ENCODE measurements around the gene BMP2K. TPM values are rescaled to one million over a fixed set of nuclear protein-coding genes. Genes with fewer than 3 reads are reported as not detected.

BMP2K gene
- total RNA-seq, 2 experiments from 2014 or later, result 4.6 to 5.6 TPM

GRCh38 chr4:78809295-78809694 is 33.1 kb downstream of the BMP2K start:
- no peak for TF ChIP-seq CTCF (IDR thresholded peaks at IDR 0.05)
- Histone ChIP-seq H3K4me1 (ENCODE audit: insufficient read depth, low read length) (no peaks in the 10 kb centered on the region), H3K27ac (ENCODE audit: low read depth in 1 of 2, low read length in 2 of 2) (no peak overlapping the region), H3K27me3 (ENCODE audit: control insufficient read depth in 1 of 2, insufficient read depth in 2 of 2, low read length in 2 of 2) (no peaks in the 10 kb centered on the region), H3K36me3 (ENCODE audit: insufficient read depth, low read length) (no peaks in the 10 kb centered on the region), H3K9me3 (ENCODE audit: control insufficient read depth in 1 of 2, insufficient read depth in 1 of 2, low read length in 2 of 2) (peaks cover 0 to 4% of the 10 kb centered on the region in 2 experiments), H3K4me3 (ENCODE audit: low read length) (no peak overlapping the region)
- no peak overlapping the region for H3K4me3 Mint-ChIP-seq
- peaks cover 19% of the 10 kb centered on the region for H3K4me1 Mint-ChIP-seq (ENCODE audit: low read depth)
- H3K9me3 Mint-ChIP-seq, result peaks cover 4% of the 10 kb centered on the region
- ChIA-PET CTCF (interaction anchor here (1.2 kb wide), 1 partner anchor 12 kb away, joined by 3 read pairs; no protein-coding TSS in a partner anchor), POLR2A (no interaction called here)
- peaks cover 22% of the 10 kb centered on the region for H3K36me3 Mint-ChIP-seq (ENCODE audit: low read depth)
- ATAC-seq (ENCODE audit: poor library complexity) (no peak), DNase-seq (no peak)
- no peaks in the 10 kb centered on the region for H3K27me3 Mint-ChIP-seq
- intact Hi-C loops (cut with DNase I, micrococcal nuclease), result no loop called here
- H3K27ac Mint-ChIP-seq, result no peak overlapping the region

- intact Hi-C loops (cut with DNase I, micrococcal nuclease), result no loop called here
- ChIA-PET CTCF (interaction anchor here (0.8 to 1.2 kb wide), 3 partner anchors 10 to 20 kb away, joined by 3 to 4 read pairs (median 3); no protein-coding TSS in a partner anchor), POLR2A (interaction anchor here (0.7 to 1.2 kb wide), 2 partner anchors 8 to 33 kb away, joined by 3 to 4 read pairs; no protein-coding TSS in a partner anchor)
- Mint-ChIP-seq H3K27me3 (no peaks in the 10 kb centered on the region), H3K9me3 (peaks cover 4% of the 10 kb centered on the region), H3K36me3 (ENCODE audit: low read depth) (peaks cover 18% of the 10 kb centered on the region), H3K27ac (no peak overlapping the region), H3K4me1 (ENCODE audit: low read depth) (peaks cover 19% of the 10 kb centered on the region), H3K4me3 (no peak overlapping the region)
- TF ChIP-seq CTCF (IDR thresholded peaks at IDR 0.05), result no peak
- H3K4me1 ChIP-seq (ENCODE audit: insufficient read depth, low read length), result no peaks in the 10 kb centered on the region
- H3K27me3 ChIP-seq (ENCODE audit: control insufficient read depth in 1 of 2, insufficient read depth in 2 of 2, low read length in 2 of 2), result no peaks in the 10 kb centered on the region
- H3K27ac ChIP-seq (ENCODE audit: low read depth in 1 of 2, low read length in 2 of 2), result no peak overlapping the region
- peaks cover 0 to 4% of the 10 kb centered on the region in 2 experiments for H3K9me3 ChIP-seq (ENCODE audit: control insufficient read depth in 1 of 2, insufficient read depth in 1 of 2, low read length in 2 of 2)
- ATAC-seq (ENCODE audit: poor library complexity), result no peak
- no peak for DNase-seq
- no peaks in the 10 kb centered on the region for H3K36me3 ChIP-seq (ENCODE audit: insufficient read depth, low read length)
- H3K4me3 ChIP-seq (ENCODE audit: low read length), result no peak overlapping the region
Measured at GRCh38 chr4:78809928-78810835, 34.0 kb downstream of the BMP2K start.

GRCh38 chr4:78811034-78811433 is 34.9 kb downstream of the BMP2K start:
- Mint-ChIP-seq H3K9me3 (peaks cover 4% of the 10 kb centered on the region), H3K36me3 (ENCODE audit: low read depth) (peaks cover 17% of the 10 kb centered on the region), H3K4me1 (ENCODE audit: low read depth) (peaks cover 21% of the 10 kb centered on the region), H3K27me3 (no peaks in the 10 kb centered on the region), H3K27ac (no peak overlapping the region), H3K4me3 (no peak overlapping the region)
- Histone ChIP-seq H3K27me3 (ENCODE audit: control insufficient read depth in 1 of 2, insufficient read depth in 2 of 2, low read length in 2 of 2) (no peaks in the 10 kb centered on the region), H3K9me3 (ENCODE audit: control insufficient read depth in 1 of 2, insufficient read depth in 1 of 2, low read length in 2 of 2) (peaks cover 0 to 4% of the 10 kb centered on the region in 2 experiments), H3K4me3 (ENCODE audit: low read length) (no peak overlapping the region), H3K27ac (ENCODE audit: low read depth in 1 of 2, low read length in 2 of 2) (no peak overlapping the region), H3K4me1 (ENCODE audit: insufficient read depth, low read length) (no peaks in the 10 kb centered on the region), H3K36me3 (ENCODE audit: insufficient read depth, low read length) (no peaks in the 10 kb centered on the region)
- intact Hi-C loops (cut with DNase I, micrococcal nuclease), result no loop called here
- ChIA-PET CTCF (interaction anchor here (0.7 to 1.2 kb wide), 3 partner anchors 11 to 1181 kb away, joined by 3 to 4 read pairs (median 3); no protein-coding TSS in a partner anchor), POLR2A (interaction anchor here (0.7 to 1.2 kb wide), 2 partner anchors 8 to 34 kb away, joined by 3 to 4 read pairs; no protein-coding TSS in a partner anchor)
- DNase-seq (no peak), ATAC-seq (ENCODE audit: poor library complexity) (no peak)
- no peak for TF ChIP-seq CTCF (IDR thresholded peaks at IDR 0.05)
